Measurements from ENCODE around the gene LENG9.

- no peak for TF ChIP-seq CTCF (IDR thresholded peaks at IDR 0.05; ENCODE audit: low read depth, low read length)
- no peak for TF ChIP-seq POLR2A (IDR thresholded peaks at IDR 0.05; ENCODE audit: extremely low read depth, insufficient read length)
Observed at GRCh38 chr19:54456423-54457373, 6.9 kb downstream of the LENG9 start.

Data from NB4 (cell line).